Testis (tissue), 2 donors: Measurements from ENCODE around the gene CTIF.

ENCODE experiments used
- CTCF ChIP-seq, 3 experiments: fragments of 450-650 bp in 2 of 3; fragments of 200-600 bp in 1 of 3; sonication (generic) in 1 of 3; IDR thresholded peaks; one replicate each; pipeline ENCODE4 v1.5.1; 2016 to 2019; ENCODE audit warnings: antibody characterized with exemption in 3 of 3, mild to moderate bottlenecking in 2 of 3, moderate library complexity in 1 of 3
- POLR2A ChIP-seq: fragments of 450-650 bp; IDR thresholded peaks from one replicate; pipeline ENCODE4 v1.6.1; 2017; ENCODE audit warnings: antibody characterized with exemption, mild to moderate bottlenecking, moderate library complexity

GRCh38 chr18:48818329-48819254 is 279.8 kb downstream of the CTIF start:
- no peak for TF ChIP-seq POLR2A
- TF ChIP-seq CTCF (IDR thresholded peaks at IDR 0.05), result no peak
